ENCODE measurements around the gene ZSCAN26. TPM values are rescaled to one million over a fixed set of nuclear protein-coding genes. Genes with fewer than 3 reads are reported as not detected.
"Not testable (repeated sequence)": the region's sequence is repeated elsewhere in the genome, so short reads cannot be mapped to it uniquely, and the experiment has no call there.

Gene ZSCAN26
- total RNA-seq, 1 donor from 2014 or later, result 14.0 TPM

DNA sequence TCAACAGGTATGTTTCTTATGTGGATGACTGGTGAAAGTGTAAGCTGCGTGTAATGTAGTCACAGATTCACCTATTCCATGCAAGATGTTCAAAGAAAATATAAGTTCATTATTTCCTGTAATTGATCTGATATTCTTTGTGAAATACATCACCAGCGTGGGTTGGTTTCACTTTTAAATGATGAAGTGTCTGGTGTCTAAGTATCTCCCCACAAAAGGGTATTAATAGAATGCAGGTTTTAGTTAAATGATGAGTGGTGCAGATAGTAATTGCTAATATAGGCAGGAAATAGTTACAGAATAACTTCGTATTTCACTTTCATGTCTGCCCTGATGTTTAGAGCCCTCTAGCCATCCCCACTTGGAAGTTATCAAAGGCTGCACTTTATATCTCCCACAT lies 36.6 kb downstream of the ZSCAN26 start:
- ATAC-seq (ENCODE audit: poor library complexity) (no peak), DNase-seq (no peak)
- intact Hi-C loops (cut with DNase I), result no loop called here

DNA sequence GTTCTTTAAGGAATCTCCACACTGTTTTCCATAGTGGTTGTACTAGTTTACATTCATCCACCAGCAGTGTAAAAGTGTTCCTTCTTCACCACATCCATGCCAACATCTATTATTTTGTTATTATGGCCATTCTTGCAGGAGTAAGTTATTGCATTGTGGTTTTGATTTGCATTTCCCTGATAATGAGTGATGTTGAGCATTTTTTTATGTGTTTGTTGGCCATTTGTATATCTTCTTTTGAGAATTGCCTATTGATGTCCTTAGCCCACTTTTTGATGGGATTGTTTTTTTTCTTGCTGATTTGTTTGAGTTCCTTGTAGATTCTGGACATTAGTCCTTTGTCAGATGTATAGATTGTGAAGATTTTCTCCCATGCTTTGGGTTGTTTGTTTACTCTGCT lies 39.4 kb downstream of the ZSCAN26 start:
- ATAC-seq (ENCODE audit: poor library complexity); DNase-seq; intact Hi-C loops (cut with DNase I): not testable (repeated sequence)

DNA sequence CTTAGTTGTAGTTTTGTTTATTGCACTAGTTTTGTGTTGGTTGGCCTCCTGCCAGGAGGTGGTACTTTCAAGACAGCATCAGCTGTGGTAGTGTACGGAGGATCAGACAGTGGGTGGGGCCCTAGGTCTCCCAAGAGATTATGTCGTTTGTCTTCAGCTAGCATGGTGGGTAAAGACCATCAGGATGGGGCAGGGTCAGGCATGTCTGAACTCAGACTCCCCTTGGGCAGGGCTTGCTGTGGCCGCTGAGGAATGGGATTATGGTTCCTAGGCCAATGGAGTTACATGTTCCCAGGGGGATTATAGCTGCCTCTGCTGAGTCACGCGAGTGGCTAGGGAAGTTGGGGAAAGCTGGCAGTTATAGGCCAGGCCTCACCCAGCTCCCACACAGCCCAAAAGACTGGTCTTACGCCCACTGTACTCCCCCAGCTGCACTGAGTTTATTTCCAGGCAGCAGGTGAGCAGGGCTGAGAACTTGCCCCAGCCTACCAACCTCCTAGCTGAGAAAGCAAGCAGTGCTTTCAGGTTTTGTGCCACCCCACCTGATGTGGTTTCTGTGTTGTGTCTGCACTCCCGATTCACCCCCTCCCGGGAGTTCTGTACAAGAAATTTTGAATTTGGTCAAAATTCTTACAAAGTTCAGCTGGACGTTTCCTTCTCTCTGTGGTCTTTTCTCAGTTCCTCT lies 44.3 kb downstream of the ZSCAN26 start:
- ATAC-seq (ENCODE audit: poor library complexity), result no peak
- DNase-seq, result no peak
- intact Hi-C loops (cut with DNase I), result no loop called here

DNA sequence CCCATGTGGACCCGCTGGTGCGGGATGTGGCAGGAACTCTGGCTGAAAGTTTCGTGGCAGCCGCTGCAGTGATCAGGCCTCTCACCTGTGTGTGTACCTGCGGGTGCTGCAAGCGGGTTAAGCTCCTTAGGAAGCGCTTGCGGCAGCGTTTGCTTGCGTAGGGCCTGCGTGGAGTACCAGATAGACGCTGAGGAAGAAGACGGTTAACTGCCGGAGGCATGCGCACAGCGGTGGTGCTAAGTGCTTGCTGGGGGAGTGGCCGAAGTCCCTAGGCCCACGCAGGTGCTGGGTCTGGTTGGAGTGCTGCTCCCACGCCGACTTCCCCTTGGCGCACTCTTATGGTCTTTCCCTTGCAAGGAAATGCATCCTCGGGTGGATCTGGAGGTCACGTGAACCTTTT lies 46.0 kb downstream of the ZSCAN26 start:
- DNase-seq (no peak), ATAC-seq (ENCODE audit: poor library complexity) (no peak)
- intact Hi-C loops (cut with DNase I), result no loop called here

DNA sequence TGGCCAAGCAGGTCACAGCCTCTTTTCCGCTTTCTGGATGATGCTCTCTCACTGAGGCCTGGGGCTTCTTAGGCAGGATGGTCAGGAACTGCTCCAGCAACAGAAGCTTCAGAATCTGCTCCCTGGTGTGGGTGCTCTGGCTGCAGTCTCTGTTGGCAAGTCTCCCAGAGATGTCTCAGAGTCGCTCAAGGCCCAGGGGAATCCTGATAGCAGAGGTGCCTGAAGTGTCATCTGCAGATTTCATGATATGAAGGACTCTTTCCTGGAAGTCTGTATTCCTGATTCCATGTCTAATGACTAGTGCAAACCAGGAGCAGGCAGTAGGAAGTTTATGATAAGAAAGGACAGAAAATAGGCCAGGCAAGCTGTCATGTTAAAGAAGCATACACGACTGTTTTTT lies 48.7 kb downstream of the ZSCAN26 start:
- intact Hi-C loops (cut with DNase I), result no loop called here
- ATAC-seq (ENCODE audit: poor library complexity) (no peak), DNase-seq (no peak)

DNA sequence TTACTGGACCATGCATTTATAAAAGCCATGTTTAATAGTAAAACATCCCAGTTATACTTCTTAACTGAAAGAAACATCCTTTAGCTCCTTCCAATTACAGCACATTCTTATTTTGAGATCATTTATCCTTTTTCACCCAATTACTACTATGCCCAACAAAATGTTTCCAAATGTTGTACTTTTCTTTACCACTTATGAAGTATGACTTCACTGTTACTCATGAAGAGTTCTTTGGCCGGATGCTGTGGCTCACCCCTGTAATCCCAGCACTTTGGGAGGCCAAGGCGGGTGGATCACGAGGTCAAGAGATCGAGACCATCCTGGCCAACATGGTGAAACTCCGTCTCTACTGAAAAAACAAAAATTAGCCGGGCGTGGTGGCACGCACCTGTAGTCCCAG lies 50.9 kb downstream of the ZSCAN26 start:
- ATAC-seq (ENCODE audit: poor library complexity); DNase-seq; intact Hi-C loops (cut with DNase I): not testable (repeated sequence)

DNA sequence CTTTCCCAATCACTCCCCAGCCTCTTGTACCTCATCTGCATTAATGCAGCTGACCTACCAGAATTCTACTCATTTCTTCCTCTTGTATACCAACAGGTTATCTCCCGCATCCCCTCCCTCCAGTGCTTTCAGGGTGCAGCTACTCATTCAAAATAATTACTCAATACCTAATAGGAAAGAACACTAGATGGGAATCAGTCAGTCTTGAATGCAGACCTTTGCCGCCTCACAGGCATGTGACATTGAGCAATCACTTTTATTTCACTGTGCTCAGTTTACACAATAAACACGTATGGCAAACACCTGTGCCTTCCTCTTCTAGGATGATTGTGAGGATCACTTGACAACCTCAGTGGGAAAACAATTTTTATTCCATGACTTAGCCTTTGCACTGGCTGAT lies 55.7 kb downstream of the ZSCAN26 start:
- intact Hi-C loops (cut with DNase I), result no loop called here
- ATAC-seq (ENCODE audit: poor library complexity) (no peak), DNase-seq (no peak)

DNA sequence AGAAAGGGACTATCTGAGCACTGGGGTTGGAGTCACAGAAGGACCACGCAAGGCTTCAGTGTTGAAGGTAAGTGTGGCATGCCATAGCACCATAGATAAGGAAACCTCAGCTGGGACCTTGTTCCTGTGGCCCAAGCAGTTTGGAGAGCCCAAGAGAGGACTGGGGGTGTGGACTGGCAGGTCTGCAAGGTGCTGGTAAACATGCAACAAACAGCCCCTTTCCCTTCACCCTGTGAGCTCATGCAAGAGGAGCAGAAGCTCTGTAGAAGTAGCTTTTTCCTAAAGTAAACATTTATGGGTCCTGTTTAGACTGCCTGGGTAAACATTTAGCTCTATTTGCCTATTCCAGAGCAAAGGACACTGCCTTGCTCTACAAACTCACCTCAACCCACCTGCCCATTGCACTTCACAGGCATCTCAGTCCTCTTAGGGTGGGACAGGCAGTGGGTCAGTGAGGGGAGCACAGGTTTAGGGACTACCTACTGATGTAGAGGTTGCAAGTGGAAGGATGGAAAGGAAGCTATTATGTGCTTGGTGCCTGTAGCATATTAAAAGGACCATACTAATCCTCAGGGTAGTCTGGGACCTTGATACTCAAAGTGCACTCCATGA lies 57.0 kb downstream of the ZSCAN26 start:
- no peak for ATAC-seq (ENCODE audit: poor library complexity)
- DNase-seq, result no peak
- intact Hi-C loops (cut with DNase I), result no loop called here

DNA sequence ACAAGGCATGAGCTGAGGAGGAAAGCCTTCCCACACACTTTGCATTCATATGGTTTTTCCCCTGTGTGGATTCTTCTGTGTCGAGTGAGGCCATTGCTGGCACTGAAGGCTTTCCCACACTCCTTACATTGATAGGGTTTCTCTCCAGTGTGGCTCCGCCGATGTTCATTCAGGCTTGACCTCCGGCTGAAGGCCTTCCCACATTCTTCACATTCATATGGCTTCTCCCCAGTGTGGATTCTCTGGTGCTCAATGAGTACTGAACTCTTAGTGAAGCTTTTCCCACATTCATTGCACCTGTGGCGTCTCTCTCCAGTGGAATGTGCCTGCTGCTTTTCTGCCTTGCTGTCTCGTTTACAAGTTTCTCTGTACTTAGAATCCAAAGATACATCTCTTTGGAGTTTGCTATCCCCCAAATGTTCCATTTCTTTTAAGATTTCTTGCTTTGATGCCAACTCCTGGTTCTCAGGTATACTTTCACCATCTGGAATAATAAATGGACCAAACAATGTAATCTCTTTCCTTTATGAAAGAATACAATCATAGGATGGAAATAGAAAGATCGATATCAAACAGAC lies 59.5 kb downstream of the ZSCAN26 start:
- no peak for ATAC-seq (ENCODE audit: poor library complexity)
- no peak for DNase-seq
- intact Hi-C loops (cut with DNase I), result no loop called here

Other genes starting within 250 kb of the ZSCAN26 start
- gene ZNF165, start 186.6 kb upstream of the ZSCAN26 start, total RNA-seq, result 0.56 TPM
- 1.2 TPM for gene ZSCAN16, start 142.5 kb upstream of the ZSCAN26 start, total RNA-seq
- gene ZKSCAN8, start 125.3 kb upstream of the ZSCAN26 start, total RNA-seq, result 12.0 TPM
- gene ZSCAN9, start 41.9 kb upstream of the ZSCAN26 start, total RNA-seq, result 8.2 TPM
- gene ZKSCAN4, start 14.9 kb upstream of the ZSCAN26 start, total RNA-seq, result 2.6 TPM
- gene NKAPL, start 7.8 kb upstream of the ZSCAN26 start, total RNA-seq, result 5.1 TPM
- gene PGBD1, start 14.4 kb downstream of the ZSCAN26 start, total RNA-seq, result 2.3 TPM
- 8.1 TPM for gene ZSCAN31, start 69.0 kb downstream of the ZSCAN26 start, total RNA-seq
- gene ZKSCAN3, start 82.8 kb downstream of the ZSCAN26 start, total RNA-seq, result 3.6 TPM
- gene ZSCAN12, start 132.6 kb downstream of the ZSCAN26 start, total RNA-seq, result 1.9 TPM
- gene ZSCAN23, start 176.3 kb downstream of the ZSCAN26 start, total RNA-seq, result 2.1 TPM
- gene GPX6, start 248.7 kb downstream of the ZSCAN26 start, total RNA-seq, result not detected